ENCODE results near the gene PSORS1C2.
"Not testable (repeated sequence)": the region's sequence is repeated elsewhere in the genome, so short reads cannot be mapped to it uniquely, and the experiment has no call there.

Gene PSORS1C2

DNA sequence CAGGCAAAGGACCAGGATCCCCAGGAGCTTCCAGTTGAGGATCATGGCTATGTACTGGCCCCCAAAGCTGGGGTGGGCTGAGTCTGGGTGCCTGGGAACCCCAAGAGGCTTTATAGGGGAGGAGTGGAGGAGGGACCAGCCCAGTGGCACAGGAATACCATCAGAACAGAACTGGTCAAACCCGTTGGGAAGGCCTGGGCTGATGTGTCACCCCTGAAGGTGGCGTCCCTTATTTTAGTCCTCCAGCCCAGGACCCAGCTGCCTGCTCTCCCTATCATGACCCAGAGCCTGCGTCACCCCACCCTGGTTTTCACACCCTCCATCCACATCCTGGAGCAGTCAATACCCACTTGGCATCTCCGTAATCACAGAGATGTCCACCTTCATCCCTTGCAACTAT is at the start of gene PSORS1C2:
Gene PSORS1C2 (minus strand): TSS at position 85 of the 400 bp plus-strand sequence. CDS start 40 bp downstream, at position 45.
- DNase-seq, result no peak

GRCh38 chr6:31187780-31188194 is 48.9 kb upstream of the PSORS1C2 start:
- DNase-seq, result no peak

DNA sequence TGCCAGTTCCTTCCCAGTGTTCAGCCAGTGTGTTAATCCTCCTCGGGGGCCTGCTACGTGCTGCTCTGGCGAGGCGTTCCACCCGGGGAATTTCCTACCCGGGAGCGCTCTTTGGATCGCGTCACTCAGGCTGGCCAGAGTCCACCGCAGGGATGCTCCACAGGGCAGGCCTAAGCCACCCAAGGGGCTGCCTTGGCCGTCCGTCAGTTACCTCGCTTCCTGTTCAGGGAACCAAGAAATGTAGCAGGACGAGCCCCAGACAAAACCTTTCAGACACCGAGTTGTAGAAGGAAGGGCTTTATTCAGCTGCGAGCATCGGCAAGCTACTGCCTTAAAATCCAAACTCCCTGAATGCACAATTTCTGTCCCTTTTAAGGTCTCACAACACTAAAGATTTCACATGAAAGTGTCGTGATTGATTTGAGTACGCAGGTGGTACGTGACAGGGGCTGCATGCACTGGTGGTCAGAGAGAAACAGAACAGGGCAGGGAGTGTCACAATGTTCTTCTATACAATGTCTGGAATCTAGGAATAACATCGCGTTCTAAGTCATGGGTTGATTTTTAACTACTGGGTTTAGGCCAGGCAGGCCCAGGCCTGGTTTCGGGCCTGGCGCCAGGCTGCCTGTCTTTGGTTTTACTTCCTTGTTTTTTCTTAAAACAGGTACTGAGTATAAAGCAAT is 47.3 kb upstream of the PSORS1C2 start:
- DNase-seq, result no peak

- DNase-seq, result not testable (repeated sequence)
Measured at GRCh38 chr6:31185695-31186051, 46.8 kb upstream of the PSORS1C2 start.

- not testable (repeated sequence) for DNase-seq
Measured at GRCh38 chr6:31183859-31184258, 45.0 kb upstream of the PSORS1C2 start.

GRCh38 chr6:31183287-31183686 is 44.4 kb upstream of the PSORS1C2 start:
- DNase-seq, result not testable (repeated sequence)

DNA sequence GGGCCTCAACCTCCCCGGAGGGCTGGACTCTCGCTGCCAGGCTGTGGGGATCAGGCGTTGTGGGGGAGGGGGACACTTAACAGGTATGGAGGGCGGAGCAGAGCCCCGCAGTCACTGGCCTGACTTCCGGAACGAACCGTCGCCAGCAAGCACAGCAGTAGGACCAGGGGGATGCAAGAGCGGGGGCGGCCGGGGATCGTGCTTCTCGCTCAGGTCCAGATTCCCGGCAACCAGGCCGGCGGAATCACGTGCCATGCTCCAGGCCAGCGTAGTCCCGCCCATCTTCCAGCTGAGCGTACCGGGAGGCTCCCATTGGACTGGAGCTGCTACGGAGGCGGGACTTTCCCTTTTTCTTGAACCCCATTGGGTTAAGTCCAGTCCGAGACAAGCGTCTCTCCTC is 41.6 kb upstream of the PSORS1C2 start:
- DNase-seq, result no peak

DNA sequence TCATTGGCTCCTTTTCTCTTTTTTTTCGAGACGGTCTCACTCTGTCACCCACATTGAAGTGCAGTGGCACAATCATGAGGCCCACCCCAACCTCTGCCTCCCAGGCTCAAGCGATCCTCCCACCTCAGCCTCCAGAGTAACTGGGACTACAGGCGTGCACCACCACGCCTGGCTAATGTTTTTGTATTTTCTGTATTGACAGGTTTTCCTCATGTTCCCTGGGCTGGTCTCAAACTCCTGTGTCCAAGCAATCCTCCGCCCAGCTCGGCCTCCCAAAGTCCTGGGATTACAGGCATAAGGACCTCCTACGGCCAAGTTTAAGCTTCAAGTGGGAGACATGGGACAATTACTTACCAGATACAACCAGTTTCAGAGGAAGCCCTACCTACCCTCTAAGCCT is 41.0 kb upstream of the PSORS1C2 start:
- no peak for DNase-seq

GRCh38 chr6:31179042-31179386 is 40.1 kb upstream of the PSORS1C2 start:
- DNase-seq, result no peak

- no peak for DNase-seq
Measured at GRCh38 chr6:31178143-31179041, 39.5 kb upstream of the PSORS1C2 start.

DNA sequence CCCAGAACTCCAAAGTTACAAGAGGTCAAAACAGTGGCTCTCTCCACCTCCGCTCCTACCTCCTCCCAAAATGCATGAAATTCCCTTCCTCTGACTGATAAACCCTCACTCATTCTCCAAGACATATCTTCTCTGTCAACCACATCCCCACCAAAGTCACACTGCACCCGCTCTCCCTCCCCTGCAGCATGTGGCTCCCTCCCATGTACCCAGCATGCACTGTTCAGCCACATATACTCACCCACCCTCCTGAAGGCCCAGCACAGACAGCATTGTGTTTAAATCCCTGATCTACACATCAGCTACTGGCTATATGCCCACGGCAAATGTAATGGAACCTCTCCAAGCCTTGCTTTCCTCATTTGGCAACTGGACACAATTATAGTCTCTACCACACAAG is 37.1 kb upstream of the PSORS1C2 start:
- no peak for DNase-seq

- DNase-seq, result no peak
Measured at GRCh38 chr6:31174378-31174777, 35.5 kb upstream of the PSORS1C2 start.

- DNase-seq, result no peak
Measured at GRCh38 chr6:31173406-31173805, 34.5 kb upstream of the PSORS1C2 start.

GRCh38 chr6:31172973-31173384 is 34.1 kb upstream of the PSORS1C2 start:
- DNase-seq, result no peak

DNA sequence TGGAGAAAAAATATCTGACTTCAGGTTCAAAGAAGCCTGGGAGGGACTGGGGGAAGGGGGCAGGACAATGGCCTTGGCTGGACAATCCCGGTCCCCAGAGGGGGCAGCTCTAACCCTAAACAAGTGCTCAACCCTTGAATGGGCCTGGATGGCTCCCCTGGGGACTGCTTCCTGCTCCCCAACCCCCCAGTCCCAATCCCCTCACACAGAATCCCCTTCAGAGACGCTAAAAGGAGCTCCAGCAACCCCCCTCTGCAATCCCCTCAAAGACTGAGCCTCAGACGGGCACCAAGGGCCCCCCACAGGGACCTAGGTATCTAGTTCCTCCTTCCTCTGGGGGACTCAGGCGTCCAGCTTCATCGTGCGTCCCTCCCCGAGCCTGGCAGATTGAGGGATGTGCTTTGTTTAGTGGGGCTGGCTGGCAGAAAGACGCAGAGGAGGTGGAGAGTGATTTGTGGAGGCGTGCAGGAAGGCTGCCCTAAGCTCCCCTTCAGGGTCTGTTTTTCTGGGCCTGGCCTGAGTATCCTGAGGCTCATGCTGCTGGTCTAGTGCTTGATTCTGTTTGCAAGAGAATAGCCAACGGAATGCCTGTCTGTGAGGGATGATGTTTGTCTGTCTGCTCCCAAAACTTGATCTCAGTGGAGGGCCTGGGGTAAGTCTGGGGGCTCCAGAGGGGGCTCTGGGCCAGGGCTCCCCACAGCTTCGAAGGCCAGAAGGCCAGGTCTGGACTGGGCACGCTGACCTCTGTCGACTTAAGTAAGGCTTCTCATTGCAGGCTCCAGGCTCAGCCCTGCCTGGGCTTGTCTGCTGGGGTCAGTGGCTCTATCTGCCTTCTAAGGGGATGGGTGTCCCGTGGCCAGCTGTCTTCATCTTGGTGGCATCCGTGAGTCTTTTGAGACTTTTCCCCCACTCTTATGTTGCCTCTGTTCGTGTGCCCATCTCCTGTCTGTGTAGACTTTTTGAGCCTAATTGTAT is 33.4 kb upstream of the PSORS1C2 start:
- no peak for DNase-seq

- DNase-seq, result no peak
Measured at GRCh38 chr6:31170987-31171671, 32.3 kb upstream of the PSORS1C2 start.

- no peak for DNase-seq
Measured at GRCh38 chr6:31170600-31170881, 31.7 kb upstream of the PSORS1C2 start, which contains the start of gene POU5F1. Gene POU5F1, minus strand, starts transcription at chr6:31170682. Its CDS starts 62 bp downstream, at chr6:31170620.

GRCh38 chr6:31169858-31170599 is 31.2 kb upstream of the PSORS1C2 start:
- not testable (repeated sequence) for DNase-seq

- DNase-seq, result no peak
Measured at GRCh38 chr6:31169123-31169857, 30.4 kb upstream of the PSORS1C2 start.

DNA sequence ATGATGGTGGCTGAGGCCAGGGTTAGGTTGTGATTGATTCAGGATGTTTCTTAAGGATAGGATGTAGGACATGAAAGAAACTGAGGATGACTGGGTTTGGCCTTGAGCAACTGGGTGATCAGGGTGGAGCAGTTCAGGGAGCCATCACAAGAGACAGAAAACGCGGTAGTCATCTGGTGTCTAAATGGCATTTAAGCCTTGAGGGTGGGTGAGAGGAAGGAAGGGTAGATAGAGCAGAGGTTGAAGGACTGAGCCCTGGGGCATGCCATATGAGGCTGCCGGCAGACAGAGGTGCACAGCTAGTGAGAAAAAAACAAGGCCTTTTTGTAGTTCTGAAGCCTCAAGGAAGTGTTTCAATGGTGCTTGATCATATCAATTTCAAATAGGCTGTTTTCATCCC is 29.7 kb upstream of the PSORS1C2 start:
- DNase-seq, result no peak

GRCh38 chr6:31165986-31166385 is 27.1 kb upstream of the PSORS1C2 start:
- no peak for DNase-seq

Measured in amniotic stem cell (primary cell).